Neutrophil (primary cell): ENCODE results near the gene USP12.

Source experiments
- H3K27ac ChIP-seq: fragments of 200-600 bp; sonication (generic); 2 replicates; pipeline ENCODE4 v1.5.1; 2016; ENCODE audit warnings: mild to moderate bottlenecking, moderate library complexity
- H3K27me3 ChIP-seq: fragments of 200-600 bp; sonication (generic); 2 replicates; pipeline ENCODE4 v1.6.0; 2016; ENCODE audit warnings: mild to moderate bottlenecking
- H3K36me3 ChIP-seq: fragments of 200-600 bp; sonication (generic); 2 replicates; pipeline ENCODE4 v1.5.1; 2017
- H3K4me1 ChIP-seq, 2 experiments: fragments of 200-600 bp in 1 of 2; sonication (generic) in 1 of 2; 1 replicate in 1 of 2; 2 replicates in 1 of 2; pipeline versions ENCODE4 v1.5.1 to v1.6.1; 2013 to 2016; ENCODE audit warnings: low read depth in 1 of 2, low read length in 1 of 2, mild to moderate bottlenecking in 1 of 2, moderate library complexity in 1 of 2; ENCODE audit not compliant: control insufficient read depth in 1 of 2, insufficient read depth in 1 of 2
- H3K4me3 ChIP-seq, 2 experiments: fragments of 200-600 bp in 1 of 2; sonication (generic) in 1 of 2; 1 replicate in 1 of 2; 2 replicates in 1 of 2; pipeline ENCODE4 v1.5.1; 2013 to 2016; ENCODE audit warnings: low read depth in 1 of 2, low read length in 1 of 2, mild to moderate bottlenecking in 1 of 2, moderate library complexity in 1 of 2
- H3K9me3 ChIP-seq: fragments of 200-600 bp; sonication (generic); 2 replicates; pipeline ENCODE4 v1.5.1; 2016
- TF ChIP-seq, protein P1 (sequence below): fragments of 200-600 bp; sonication (generic); IDR thresholded peaks from 2 replicates; pipeline ENCODE4 v1.5.1; 2016; ENCODE audit warnings: antibody characterized with exemption

USP12 gene

DNA sequence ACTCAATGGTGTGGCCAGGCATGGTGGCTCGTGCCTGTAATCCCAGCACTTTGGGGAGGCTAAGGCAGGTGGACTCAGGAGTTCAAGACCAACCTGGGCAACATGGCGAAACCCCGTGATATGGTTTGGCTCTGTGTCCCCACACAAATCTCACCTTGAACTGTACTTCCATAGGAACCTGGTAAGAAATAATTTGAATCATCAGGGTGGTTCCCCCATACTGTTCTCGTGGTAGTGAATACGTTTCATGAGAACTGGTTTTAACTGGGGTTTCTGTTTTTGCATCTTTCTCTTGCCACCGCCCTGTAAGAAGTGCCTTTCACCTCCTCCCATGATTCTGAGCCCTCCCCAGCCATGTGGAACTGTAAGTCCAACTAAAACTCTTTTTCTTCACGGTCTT is 49.6 kb downstream of the USP12 start:
- Histone ChIP-seq H3K9me3 (no peaks in the 10 kb centered on the region), H3K27ac (no peak overlapping the region), H3K4me3 (no peak overlapping the region), H3K27me3 (no peaks in the 10 kb centered on the region), H3K36me3 (no peaks in the 10 kb centered on the region), H3K4me1 (no peaks in the 10 kb centered on the region)
- TF ChIP-seq, protein P1, sequence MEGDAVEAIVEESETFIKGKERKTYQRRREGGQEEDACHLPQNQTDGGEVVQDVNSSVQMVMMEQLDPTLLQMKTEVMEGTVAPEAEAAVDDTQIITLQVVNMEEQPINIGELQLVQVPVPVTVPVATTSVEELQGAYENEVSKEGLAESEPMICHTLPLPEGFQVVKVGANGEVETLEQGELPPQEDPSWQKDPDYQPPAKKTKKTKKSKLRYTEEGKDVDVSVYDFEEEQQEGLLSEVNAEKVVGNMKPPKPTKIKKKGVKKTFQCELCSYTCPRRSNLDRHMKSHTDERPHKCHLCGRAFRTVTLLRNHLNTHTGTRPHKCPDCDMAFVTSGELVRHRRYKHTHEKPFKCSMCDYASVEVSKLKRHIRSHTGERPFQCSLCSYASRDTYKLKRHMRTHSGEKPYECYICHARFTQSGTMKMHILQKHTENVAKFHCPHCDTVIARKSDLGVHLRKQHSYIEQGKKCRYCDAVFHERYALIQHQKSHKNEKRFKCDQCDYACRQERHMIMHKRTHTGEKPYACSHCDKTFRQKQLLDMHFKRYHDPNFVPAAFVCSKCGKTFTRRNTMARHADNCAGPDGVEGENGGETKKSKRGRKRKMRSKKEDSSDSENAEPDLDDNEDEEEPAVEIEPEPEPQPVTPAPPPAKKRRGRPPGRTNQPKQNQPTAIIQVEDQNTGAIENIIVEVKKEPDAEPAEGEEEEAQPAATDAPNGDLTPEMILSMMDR: no peak

DNA sequence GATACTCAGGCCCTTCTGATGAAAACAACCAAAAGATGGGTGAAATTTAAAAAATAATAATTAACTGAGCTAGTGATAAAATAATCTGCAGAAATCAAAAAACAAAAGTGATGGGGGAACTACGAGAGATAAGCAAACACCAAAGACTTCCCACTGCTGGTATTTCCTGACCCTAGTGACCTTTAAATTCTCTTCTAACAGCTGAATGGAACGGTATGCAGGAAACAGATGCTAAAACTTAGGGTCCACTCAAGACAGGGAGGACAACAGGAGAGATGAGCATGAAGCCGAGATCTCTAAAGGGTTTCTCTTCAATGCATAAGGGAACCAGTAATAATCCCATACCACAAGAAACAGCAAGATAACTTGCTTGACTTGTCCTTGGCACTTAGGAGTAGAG is 50.8 kb downstream of the USP12 start:
- Histone ChIP-seq H3K4me3 (no peak overlapping the region), H3K27ac (no peak overlapping the region), H3K27me3 (no peaks in the 10 kb centered on the region), H3K4me1 (no peaks in the 10 kb centered on the region), H3K9me3 (no peaks in the 10 kb centered on the region), H3K36me3 (no peaks in the 10 kb centered on the region)
- TF ChIP-seq, protein P1: no peak

DNA sequence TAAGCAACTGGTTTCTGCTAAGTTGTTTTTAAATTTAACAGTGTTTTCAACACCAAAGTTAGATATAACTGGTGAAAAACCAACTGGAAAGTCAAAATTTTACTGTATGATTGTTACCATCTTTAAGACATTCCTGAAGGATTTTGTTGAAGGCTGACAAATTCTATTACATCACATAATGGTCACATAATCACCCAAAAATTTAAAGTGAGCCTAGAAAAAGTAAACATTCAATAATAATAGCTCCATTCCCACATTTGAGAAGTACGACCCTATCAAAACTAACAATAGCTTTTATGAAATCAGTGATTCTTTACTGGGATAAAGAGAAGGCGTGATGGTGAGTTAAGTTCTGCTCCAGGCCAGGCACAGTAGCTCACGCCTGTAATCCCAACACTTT is 51.6 kb downstream of the USP12 start:
- no peaks in the 10 kb centered on the region for H3K27me3 ChIP-seq
- no peak overlapping the region for H3K4me3 ChIP-seq
- TF ChIP-seq, protein P1: no peak
- H3K36me3 ChIP-seq: peaks cover 7% of the 10 kb centered on the region
- no peaks in the 10 kb centered on the region for H3K9me3 ChIP-seq
- no peak overlapping the region for H3K27ac ChIP-seq
- no peaks in the 10 kb centered on the region for H3K4me1 ChIP-seq

DNA sequence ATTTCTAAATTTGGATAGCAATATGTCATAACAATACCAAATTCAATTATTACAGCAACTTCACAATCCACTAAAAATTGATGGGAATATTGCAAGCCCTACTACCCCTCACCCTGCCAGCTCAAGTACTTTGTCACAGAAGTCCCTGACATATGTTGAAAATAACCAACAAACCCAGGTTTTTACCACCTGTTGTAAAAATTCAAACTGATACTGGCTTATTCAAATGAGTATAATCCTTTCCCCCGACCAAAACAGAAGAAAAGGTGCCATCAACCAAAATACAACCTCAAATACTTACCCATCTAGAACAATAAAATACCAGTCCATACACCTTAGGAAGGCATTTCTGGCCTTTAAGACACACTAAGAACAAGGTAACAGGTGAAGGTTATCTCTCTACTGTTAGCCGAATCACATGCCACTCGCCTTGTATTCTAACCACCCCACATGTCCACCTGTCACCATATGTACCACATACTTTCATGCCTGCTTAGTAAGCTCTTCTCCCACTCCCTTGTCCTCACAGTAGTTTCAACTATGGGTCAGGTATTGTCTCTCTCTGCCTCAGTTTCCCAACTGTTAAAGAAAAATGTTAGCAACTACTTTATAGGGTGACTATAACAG is 53.1 kb downstream of the USP12 start:
- Histone ChIP-seq H3K4me3 (no peak overlapping the region), H3K27ac (no peak overlapping the region), H3K27me3 (no peaks in the 10 kb centered on the region), H3K36me3 (peaks cover 7% of the 10 kb centered on the region), H3K9me3 (no peaks in the 10 kb centered on the region), H3K4me1 (no peaks in the 10 kb centered on the region)
- TF ChIP-seq, protein P1: no peak

DNA sequence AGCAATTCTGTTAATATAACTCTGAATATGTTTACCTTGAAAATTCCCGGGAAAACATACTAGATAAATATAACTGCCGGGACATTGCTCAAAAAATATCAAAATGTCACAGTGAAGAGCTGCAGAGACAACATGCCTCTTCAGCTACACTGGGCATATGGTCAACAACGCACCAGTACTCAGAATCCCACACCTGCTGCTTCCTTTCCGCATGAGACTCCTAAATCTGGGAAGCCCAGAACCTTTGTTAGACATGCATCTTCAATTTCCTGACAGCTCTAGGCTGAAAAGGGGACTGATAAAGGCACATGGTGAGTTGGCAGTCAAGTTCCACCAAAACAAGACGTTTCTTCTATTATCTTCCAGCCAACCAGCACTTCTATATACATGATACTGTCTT is 53.7 kb downstream of the USP12 start:
- H3K36me3 ChIP-seq: peaks cover 7% of the 10 kb centered on the region
- H3K9me3 ChIP-seq: no peaks in the 10 kb centered on the region
- no peak overlapping the region for H3K27ac ChIP-seq
- no peaks in the 10 kb centered on the region for H3K27me3 ChIP-seq
- H3K4me1 ChIP-seq: no peaks in the 10 kb centered on the region
- TF ChIP-seq, protein P1: no peak
- H3K4me3 ChIP-seq: no peak overlapping the region
